HepG2 (cell line): ENCODE results near the gene CITED4. TPM values are rescaled to one million over a fixed set of nuclear protein-coding genes. Genes with fewer than 3 reads are reported as not detected.

ENCODE experiments used
- BHLHE40 ChIP-seq: IDR thresholded peaks from 2 replicates; pipeline ENCODE4 v1.6.1; 2011; ENCODE audit warnings: low read length, improper control_type of control experiment
- BRCA1 ChIP-seq: sonication (generic); formaldehyde crosslinking; IDR thresholded peaks from 2 replicates; pipeline ENCODE4 v1.4.0; 2020; ENCODE audit warnings: missing genetic modification reagents
- ELF1 ChIP-seq: sonication (generic); formaldehyde crosslinking; IDR thresholded peaks from 2 replicates; pipeline ENCODE4 v1.4.0; 2020; ENCODE audit warnings: missing genetic modification reagents
- GTF2F1 ChIP-seq: fragments of 150-350 bp; IDR thresholded peaks from 2 replicates; pipeline ENCODE4 v1.6.1; 2014; ENCODE audit warnings: low read length
- HDAC2 ChIP-seq: sonication (generic); formaldehyde crosslinking; IDR thresholded peaks from 2 replicates; pipeline ENCODE4 v1.4.0; 2020; ENCODE audit warnings: missing genetic modification reagents
- HIVEP1 ChIP-seq: sonication (generic); formaldehyde crosslinking; IDR thresholded peaks from 2 replicates; pipeline ENCODE4 v1.4.0; 2020; ENCODE audit warnings: mild to moderate bottlenecking, missing genetic modification reagents
- HNRNPLL ChIP-seq: fragments of 200-400 bp; formaldehyde crosslinking; IDR thresholded peaks from 2 replicates; pipeline ENCODE4 v1.6.1; 2017; ENCODE audit warnings: mild to moderate bottlenecking, low read depth, low read length; ENCODE audit not compliant: poor library complexity, severe bottlenecking
- MAX ChIP-seq: IDR thresholded peaks from 2 replicates; pipeline ENCODE4 v1.6.1; 2012; ENCODE audit warnings: inconsistent platforms
- TEAD2 ChIP-seq: sonication (generic); formaldehyde crosslinking; IDR thresholded peaks from 2 replicates; pipeline ENCODE4 v1.9.0; 2021; ENCODE audit warnings: missing genetic modification reagents
- ZBTB25 ChIP-seq: IDR thresholded peaks from 2 replicates; pipeline ENCODE4 v1.6.1; 2018; ENCODE audit warnings: missing genetic modification reagents
- ZNF143 ChIP-seq: sonication (generic); formaldehyde crosslinking; IDR thresholded peaks from 2 replicates; pipeline ENCODE4 v1.4.0; 2020; ENCODE audit warnings: missing genetic modification reagents
- ZNF17 ChIP-seq: sonication (generic); formaldehyde crosslinking; IDR thresholded peaks from 2 replicates; pipeline ENCODE4 v1.5.0; 2020; ENCODE audit warnings: mild to moderate bottlenecking, missing genetic modification reagents
- ZNF18 ChIP-seq: sonication (generic); formaldehyde crosslinking; IDR thresholded peaks from 2 replicates; pipeline ENCODE4 v1.8.0; 2022; ENCODE audit warnings: mild to moderate bottlenecking, missing genetic modification reagents; ENCODE audit not compliant: insufficient replicate concordance
- ZNF205 ChIP-seq: IDR thresholded peaks from 2 replicates; pipeline ENCODE4 v1.6.1; 2018; ENCODE audit warnings: missing biosample characterization, missing genetic modification reagents
- ZNF292 ChIP-seq: sonication (generic); formaldehyde crosslinking; IDR thresholded peaks from 2 replicates; pipeline ENCODE4 v1.8.1; 2022; ENCODE audit warnings: mild to moderate bottlenecking, low read depth, missing genetic modification reagents, borderline replicate concordance
- ZNF329 ChIP-seq: sonication (generic); formaldehyde crosslinking; IDR thresholded peaks from 2 replicates; pipeline ENCODE4 v1.9.0; 2021; ENCODE audit warnings: low read depth, mild to moderate bottlenecking, missing genetic modification reagents
- ZNF512 ChIP-seq: sonication (generic); formaldehyde crosslinking; IDR thresholded peaks from 2 replicates; pipeline ENCODE4 v1.4.0; 2020; ENCODE audit warnings: mild to moderate bottlenecking, missing genetic modification reagents
- ZNF562 ChIP-seq: sonication (generic); formaldehyde crosslinking; IDR thresholded peaks from 2 replicates; pipeline ENCODE4 v1.8.0; 2022; ENCODE audit warnings: missing genetic modification reagents, borderline replicate concordance
- ZNF7 ChIP-seq: IDR thresholded peaks from 2 replicates; pipeline ENCODE4 v1.6.1; 2016; ENCODE audit warnings: missing biosample characterization, missing genetic modification reagents
- ZNF780A ChIP-seq: sonication (generic); formaldehyde crosslinking; IDR thresholded peaks from 2 replicates; pipeline ENCODE4 v1.8.0; 2022; ENCODE audit warnings: mild to moderate bottlenecking, missing genetic modification reagents, moderate library complexity
- ZNF879 ChIP-seq: sonication (generic); formaldehyde crosslinking; IDR thresholded peaks from 2 replicates; pipeline ENCODE4 v1.8.1; 2023; ENCODE audit warnings: missing genetic modification reagents
- ZSCAN29 ChIP-seq: sonication (generic); formaldehyde crosslinking; conservative IDR thresholded peaks from 2 replicates; pipeline ENCODE4 v1.4.0; 2020; ENCODE audit warnings: mild to moderate bottlenecking, missing genetic modification reagents
- polyA plus RNA-seq, 8 experiments: library from polyadenylated mRNA; depleted of rRNA in 3 of 8; stranded (reverse) in 7 of 8; unstranded in 1 of 8; fragments of >200 nt; fragmentation: Illumina TruSeq in 4 of 8; extraction: Trizol in 4 of 8; gene quantifications; 2 replicates each; pipeline versions ENCODE4 v1.2.1 to v1.2.3, GENCODE V29; 2011 to 2016; ENCODE audit warnings: low read depth in 4 of 8, missing spikeins in 1 of 8, mixed read lengths in 1 of 8; ENCODE audit not compliant: insufficient read depth in 1 of 8
- total RNA-seq, 5 experiments: library from RNA; depleted of rRNA; stranded (reverse); fragments of >200 nt; fragmentation: Illumina TruSeq; extraction: Trizol; gene quantifications; 2 replicates each; pipeline ENCODE4 v1.2.3, GENCODE V29; 2016; ENCODE audit warnings: low read depth in 1 of 5

CITED4 gene
- total and polyA plus RNA-seq, 2 of the 13 experiments (the other 11 are each of a cell fraction or from before 2014, with no cell fraction given): 1.5 to 9.9 TPM

- TF ChIP-seq ZNF329 (CRISPR knock-in tag): no peak
- no peak for TF ChIP-seq ZNF879 (CRISPR knock-in tag)
- 0 out of 2 replicates have a peak, but pooled peaks have one; percentile 48 for TF ChIP-seq ZNF205 (CRISPR knock-in tag)
- TF ChIP-seq BRCA1: no peak
- no peak for TF ChIP-seq BHLHE40
- peak; percentile 19; the same call in 1 of the 2 replicates for TF ChIP-seq MAX
- TF ChIP-seq ZNF18 (CRISPR knock-in tag): peak; percentile 65
- TF ChIP-seq HNRNPLL: peak; percentile 99
- no peak for TF ChIP-seq HDAC2 (CRISPR knock-in tag)
- peak; percentile 58; the same call in 1 of the 2 replicates for TF ChIP-seq ZNF7 (CRISPR knock-in tag)
- peak; percentile 76; the same call in 1 of the 2 replicates for TF ChIP-seq ZSCAN29 (CRISPR knock-in tag)
- TF ChIP-seq TEAD2 (CRISPR knock-in tag): no peak
- no peak for TF ChIP-seq GTF2F1
- TF ChIP-seq ZNF143 (CRISPR knock-in tag): no peak
- no peak for TF ChIP-seq ZNF292
- TF ChIP-seq ZNF17 (CRISPR knock-in tag): no peak
- TF ChIP-seq ZBTB25 (CRISPR knock-in tag): no peak
- TF ChIP-seq ZNF780A (CRISPR knock-in tag): no peak
- TF ChIP-seq ZNF562 (CRISPR knock-in tag): no peak
- TF ChIP-seq ELF1: peak; percentile 69
- no peak for TF ChIP-seq ZNF512 (CRISPR knock-in tag)
- no peak for TF ChIP-seq HIVEP1
Observed at GRCh38 chr1:40862008-40862863, at the start of gene CITED4 (continued).
